GM21423 (cell line): Measurements from ENCODE around the gene SLC25A2.
"Not testable (repeated sequence)": the region's sequence is repeated elsewhere in the genome, so short reads cannot be mapped to it uniquely, and the experiment has no call there.

Experiments
- ATAC-seq: cut with Tn5 transposase; IDR thresholded peaks from one replicate; pipeline ENCODE4 v1.9.1; 2021; ENCODE audit warnings: mild to moderate bottlenecking, moderate library complexity; ENCODE audit not compliant: unreplicated experiment

The SLC25A2 gene

DNA sequence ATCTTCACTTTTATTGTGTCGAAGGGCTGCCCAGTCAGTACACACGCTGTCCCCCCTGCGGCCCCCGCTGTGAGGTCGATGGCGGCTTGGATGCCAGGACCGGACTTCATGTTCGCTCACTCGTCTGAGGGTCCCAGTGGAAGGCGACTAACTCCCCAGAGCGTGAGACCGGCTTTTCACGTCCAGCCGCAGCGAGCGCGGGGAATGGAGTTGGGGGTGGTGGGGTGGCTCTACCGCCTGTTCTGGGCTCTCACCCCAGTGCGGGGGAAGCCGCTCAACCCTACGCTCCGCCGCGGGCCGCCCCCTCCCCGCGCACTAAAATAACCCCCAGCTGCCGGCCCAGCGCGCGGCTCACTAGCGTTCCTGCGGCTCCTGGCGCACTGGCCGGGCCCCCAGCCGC lies at the start of gene SLC25A2:
SLC25A2 (minus strand) TSS at position 294 of the 400 bp plus-strand sequence; CDS start at position 110, 184 bp downstream.
- ATAC-seq = no peak

DNA sequence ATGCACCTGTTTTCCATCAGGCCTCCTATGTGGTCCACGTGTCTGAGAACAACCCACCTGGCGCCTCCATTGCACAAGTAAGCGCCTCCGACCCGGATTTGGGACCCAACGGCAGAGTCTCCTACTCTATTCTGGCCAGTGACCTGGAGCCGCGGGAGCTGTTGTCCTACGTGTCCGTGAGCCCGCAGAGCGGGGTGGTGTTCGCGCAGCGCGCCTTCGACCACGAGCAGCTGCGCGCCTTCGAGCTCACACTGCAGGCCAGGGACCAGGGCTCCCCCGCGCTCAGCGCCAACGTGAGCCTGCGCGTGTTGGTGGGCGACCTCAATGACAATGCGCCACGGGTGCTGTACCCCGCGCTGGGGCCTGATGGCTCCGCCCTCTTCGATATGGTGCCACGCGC lies 47.7 kb upstream of the SLC25A2 start:
- ATAC-seq = no peak

DNA sequence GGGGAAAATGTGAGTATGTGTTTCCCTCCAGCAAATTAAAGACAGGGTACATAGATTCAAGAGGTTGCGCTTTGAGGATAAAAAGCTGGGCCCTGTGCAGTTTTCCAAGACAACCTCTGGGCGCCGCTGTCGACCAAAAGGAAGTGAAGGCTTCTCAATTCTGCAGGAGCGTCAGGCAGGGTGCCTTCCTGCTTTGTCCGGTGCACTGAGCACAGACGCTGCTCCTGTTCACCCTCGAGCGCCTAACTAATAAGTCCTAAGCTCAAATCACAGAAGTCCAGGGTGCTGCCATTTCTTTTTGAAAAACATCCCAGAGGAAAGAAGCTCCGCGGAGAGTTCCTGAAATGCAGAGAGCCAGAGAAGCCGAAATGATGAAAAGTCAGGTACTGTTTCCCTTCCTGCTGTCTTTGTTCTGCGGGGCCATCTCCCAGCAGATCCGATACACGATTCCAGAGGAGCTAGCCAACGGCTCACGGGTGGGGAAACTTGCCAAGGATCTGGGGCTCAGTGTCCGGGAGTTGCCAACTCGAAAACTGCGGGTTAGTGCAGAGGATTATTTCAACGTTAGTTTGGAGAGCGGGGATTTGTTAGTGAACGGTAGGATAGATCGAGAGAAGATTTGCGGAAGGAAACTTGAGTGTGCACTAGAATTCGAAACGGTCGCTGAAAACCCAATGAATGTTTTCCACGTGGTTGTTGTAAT lies 46.2 kb upstream of the SLC25A2 start, which contains the start of gene PCDHGB1:
PCDHGB1 (plus strand) TSS at position 183 of the 703 bp plus-strand sequence; CDS start at position 345, 162 bp downstream.
- peak; percentile 53 for ATAC-seq

DNA sequence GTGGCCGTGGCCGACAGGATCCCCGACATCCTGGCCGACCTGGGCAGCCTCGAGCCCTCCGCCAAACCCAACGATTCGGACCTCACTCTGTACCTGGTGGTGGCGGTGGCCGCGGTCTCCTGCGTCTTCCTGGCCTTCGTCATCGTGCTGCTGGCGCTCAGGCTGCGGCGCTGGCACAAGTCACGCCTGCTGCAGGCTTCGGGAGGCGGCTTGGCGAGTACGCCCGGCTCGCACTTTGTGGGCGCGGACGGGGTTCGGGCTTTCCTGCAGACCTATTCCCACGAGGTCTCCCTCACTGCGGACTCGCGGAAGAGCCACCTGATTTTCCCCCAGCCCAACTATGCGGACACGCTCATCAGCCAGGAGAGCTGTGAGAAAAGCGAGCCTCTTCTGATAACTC lies 42.2 kb upstream of the SLC25A2 start:
- not testable (repeated sequence) for ATAC-seq

DNA sequence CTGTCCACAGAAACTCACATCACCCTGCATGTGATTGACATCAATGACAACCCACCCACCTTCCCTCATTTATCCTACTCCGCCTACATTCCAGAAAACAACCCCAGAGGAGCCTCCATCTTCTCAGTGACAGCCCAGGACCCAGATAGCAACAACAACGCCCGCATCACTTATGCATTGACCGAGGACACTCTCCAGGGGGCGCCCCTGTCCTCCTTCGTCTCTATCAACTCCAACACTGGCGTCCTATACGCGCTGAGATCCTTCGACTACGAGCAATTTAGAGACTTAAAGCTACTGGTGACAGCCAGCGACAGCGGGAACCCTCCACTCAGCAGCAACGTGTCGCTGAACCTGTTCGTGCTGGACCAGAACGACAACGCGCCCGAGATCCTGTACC lies 41.5 kb upstream of the SLC25A2 start:
- ATAC-seq = no peak

DNA sequence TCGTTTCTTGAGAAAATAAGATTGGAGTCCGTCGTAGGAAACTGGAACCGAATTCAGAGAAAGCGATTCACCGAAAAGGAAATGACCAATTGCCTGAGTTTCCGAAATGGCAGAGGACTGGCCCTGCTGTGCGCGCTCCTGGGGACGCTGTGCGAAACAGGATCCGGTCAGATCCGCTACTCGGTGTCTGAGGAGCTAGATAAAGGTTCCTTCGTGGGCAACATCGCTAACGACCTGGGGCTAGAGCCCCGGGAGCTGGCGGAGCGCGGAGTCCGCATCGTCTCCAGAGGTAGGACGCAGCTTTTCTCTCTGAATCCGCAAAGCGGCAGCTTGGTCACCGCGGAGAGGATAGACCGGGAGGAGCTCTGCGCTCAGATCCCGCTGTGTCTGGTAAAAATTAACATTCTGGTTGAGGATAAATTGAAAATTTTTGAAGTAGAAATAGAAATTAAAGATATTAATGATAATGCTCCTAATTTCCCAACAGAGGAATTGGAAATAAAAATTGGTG lies 40.2 kb upstream of the SLC25A2 start:
- no peak for ATAC-seq

DNA sequence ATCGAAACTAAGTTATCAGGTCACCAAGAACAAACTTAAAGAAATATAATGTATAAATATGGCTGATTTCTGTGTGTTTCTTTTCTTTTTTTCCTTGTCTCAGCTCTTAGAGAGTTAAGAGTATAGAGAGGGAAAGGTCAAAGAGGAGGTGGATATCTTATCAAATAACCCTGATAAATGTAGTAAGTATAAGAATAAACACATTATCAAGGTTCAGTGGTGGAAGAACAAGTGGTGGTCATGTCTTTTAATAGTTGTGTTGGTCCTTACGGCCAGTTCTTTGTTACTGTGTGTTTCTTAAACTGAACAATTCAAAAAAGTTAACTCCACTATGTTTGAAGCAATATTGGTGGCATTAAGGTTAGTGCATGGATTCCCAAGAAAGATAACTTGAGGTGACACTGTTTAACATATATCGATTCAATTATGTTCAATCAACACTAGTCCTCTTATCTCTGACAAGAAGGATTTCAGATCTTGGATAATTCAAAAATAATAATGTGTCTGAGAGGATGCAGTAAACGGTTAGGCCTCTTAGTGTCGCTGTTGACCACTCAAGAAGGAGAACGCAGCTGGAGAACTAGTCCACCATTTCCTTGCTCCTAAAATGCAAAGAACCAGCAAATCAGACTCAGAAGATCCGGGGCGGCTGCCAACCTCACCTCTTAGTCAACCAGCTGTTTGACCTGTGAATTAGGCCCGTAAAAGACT lies 39.5 kb upstream of the SLC25A2 start, which contains the start of gene PCDHGA3:
PCDHGA3 (plus strand) TSS at position 588 of the 711 bp plus-strand sequence. CDS start 205 bp downstream, outside the sequence.
- no peak for ATAC-seq

DNA sequence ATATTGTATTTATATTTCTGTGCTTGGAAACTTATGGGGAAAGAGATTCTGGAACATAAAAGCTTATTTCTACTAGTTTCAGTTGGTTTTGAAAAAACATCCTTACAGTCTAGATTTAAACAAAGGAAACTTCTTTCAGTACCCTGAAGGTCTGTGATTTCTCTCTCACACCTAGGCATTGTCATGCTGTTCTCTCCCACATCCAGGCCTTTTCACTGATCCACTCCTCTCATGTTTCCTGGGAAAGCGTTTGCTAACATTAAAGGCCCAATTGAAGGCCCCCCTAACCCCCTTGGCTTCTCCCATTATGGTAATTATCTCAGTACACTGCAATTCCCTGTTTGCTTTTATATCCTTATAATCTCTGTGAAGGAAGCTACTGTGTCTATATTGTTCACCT lies 38.9 kb upstream of the SLC25A2 start:
- ATAC-seq = no peak

DNA sequence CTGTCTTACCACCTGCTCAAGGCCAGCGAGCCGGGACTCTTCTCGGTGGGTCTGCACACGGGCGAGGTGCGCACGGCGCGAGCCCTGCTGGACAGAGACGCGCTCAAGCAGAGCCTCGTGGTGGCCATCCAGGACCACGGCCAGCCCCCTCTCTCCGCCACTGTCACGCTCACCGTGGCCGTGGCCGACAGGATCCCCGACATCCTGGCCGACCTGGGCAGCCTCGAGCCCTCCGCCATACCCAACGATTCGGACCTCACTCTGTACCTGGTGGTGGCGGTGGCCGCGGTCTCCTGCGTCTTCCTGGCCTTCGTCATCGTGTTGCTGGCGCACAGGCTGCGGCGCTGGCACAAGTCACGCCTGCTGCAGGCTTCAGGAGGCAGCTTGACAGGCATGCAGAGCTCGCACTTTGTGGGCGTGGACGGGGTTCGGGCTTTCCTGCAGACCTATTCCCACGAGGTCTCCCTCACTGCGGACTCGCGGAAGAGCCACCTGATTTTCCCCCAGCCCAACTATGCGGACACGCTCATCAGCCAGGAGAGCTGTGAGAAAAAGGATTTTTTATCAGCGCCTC lies 37.0 kb upstream of the SLC25A2 start:
- ATAC-seq = not testable (repeated sequence)

DNA sequence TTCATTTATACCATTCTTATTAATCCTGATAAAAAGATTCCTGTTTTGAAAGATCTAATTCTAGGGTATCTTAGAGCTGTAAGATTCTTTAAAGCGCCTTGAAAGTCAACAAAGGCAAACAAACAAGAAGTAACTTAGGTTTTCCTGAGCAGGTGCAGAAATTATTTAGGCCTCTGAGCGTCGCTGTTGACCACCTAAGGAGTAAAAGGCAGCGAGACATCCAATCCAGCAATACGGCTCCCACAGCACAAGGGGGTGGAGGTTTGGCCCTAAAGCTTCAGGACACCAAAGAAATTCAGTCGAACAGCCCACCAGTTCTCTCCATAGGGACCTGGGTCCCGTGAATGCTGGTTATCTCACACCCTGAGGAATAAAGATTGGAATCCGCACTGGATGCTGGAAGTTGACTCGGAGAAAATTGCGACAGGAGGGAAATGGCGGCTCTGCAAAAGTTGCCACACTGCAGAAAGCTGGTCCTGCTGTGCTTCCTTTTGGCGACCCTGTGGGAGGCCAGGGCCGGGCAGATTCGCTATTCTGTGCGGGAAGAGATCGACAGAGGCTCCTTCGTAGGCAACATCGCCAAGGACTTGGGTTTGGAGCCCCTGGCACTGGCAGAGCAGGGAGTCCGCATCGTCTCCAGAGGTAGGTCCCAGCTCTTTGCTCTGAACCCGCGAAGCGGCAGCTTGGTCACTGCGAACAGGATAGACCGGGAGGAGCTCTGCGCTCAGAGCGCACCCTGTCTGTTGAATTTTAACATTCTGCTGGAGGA lies 34.9 kb upstream of the SLC25A2 start, which contains the start of gene PCDHGA2:
PCDHGA2 (plus strand) TSS at position 223 of the 769 bp plus-strand sequence.
- no peak for ATAC-seq

DNA sequence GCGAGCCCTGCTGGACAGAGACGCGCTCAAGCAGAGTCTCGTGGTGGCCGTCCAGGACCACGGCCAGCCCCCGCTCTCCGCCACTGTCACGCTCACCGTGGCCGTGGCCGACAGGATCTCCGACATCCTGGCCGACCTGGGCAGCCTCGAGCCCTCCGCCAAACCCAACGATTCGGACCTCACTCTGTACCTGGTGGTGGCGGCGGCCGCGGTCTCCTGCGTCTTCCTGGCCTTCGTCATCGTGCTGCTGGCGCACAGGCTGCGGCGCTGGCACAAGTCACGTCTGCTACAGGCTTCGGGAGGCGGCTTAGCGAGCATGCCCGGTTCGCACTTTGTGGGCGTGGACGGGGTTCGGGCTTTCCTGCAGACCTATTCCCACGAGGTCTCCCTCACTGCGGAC lies 28.7 kb upstream of the SLC25A2 start:
- ATAC-seq = not testable (repeated sequence)

DNA sequence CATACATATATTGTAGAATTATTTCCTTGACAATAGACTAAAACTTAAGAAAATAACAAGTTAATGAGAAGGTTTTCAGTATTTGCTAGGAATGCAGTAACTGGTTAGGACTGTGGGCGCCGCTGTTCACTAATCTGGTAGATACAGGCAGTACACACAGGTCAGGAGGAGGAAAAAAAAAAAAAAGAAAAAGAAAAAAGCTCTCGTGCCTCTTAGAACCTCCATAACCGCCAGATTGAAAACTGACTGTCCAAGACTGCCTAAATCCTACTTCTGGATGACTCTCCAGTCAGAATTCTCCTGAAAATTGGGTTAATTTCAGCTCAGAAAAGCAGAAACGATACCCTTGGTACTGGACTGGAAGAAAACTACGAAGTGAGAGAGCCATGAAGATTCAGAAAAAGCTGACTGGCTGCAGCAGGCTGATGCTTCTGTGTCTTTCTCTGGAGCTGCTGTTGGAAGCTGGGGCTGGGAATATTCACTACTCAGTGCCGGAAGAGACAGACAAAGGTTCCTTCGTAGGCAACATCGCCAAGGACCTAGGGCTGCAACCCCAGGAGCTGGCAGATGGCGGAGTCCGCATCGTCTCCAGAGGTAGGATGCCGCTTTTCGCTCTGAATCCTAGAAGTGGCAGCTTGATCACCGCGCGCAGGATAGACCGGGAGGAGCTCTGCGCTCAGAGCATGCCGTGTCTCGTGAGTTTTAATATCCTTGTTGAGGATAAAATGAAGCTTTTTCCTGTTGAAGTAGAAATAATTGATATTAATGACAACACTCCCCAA lies 26.6 kb upstream of the SLC25A2 start, which contains the start of gene PCDHGA1:
PCDHGA1 (plus strand) TSS at position 216 of the 782 bp plus-strand sequence.
- ATAC-seq = no peak

DNA sequence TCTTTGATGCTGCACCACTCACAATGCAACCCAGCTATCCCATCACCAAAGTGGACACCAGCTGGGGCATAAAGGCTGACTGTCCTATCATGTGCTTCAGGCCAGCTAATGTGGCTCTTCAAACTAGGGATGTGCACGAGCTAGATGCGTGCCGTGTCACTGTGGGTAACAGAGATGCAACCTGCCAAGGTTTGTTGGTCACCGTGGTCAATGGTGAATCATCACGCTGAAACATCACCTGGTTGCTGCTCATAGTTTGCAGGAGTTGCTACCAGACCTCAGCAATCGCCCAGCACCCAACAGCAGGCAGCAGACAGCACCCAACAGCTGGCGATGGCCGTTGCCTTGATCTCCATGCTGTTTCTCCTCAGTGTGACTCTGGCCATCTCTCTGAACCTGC lies 24.4 kb upstream of the SLC25A2 start:
- no peak for ATAC-seq

DNA sequence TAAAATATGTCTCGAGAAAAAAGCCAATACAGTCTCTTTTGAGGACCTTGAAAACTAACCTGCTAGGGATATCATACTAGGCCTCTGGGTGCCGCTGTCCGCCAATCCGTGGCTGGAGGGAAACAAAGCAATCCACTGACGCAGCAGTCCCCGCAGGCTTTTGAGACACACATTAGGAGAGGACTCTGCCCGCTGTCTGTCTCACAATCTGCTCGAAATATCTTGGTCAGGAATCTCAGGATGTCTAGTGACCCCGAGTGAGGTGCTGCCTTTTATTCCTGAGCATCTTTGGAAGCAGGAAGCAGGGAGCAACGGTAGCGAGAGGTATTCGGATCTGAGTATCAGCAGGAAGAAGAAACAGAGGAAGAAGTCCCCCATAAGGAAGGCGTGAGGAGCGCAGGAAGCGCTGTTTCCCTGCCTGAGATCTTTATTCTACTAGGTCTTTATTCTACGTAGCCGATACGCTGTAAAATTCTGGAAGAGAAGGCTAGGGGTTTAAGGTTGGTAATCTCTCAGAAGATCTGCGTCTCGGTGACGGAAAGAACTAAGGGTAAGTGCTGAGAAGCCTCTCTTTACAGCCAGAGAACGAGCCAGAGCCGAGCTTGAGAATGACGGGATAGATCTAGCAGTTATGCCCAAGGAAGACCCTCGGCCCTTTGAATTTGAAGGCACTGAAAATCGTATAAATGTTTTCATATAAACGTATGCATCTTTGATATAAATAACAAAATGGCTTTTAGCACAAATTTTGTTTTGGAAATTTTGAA lies 22.4 kb upstream of the SLC25A2 start:
- peak; percentile 80 for ATAC-seq

DNA sequence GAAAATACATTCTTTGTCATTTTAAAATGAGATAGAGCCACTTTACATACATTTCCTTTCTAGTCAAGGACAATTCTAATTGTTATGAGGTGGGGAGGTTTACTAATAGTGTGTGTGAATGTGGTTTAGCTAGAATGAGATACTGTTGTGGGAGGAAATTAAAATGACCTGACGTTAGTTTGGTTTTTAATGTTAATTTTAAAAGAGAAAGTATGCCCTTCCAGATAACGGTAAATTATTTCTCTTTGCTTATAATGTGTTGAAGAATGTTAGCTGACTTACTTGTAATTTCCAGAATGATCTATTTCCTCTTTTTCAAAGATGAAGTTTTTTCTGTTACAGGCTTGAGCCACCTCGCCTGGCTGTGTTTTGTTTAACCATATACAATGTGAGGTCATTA lies 18.4 kb upstream of the SLC25A2 start:
- no peak for ATAC-seq

DNA sequence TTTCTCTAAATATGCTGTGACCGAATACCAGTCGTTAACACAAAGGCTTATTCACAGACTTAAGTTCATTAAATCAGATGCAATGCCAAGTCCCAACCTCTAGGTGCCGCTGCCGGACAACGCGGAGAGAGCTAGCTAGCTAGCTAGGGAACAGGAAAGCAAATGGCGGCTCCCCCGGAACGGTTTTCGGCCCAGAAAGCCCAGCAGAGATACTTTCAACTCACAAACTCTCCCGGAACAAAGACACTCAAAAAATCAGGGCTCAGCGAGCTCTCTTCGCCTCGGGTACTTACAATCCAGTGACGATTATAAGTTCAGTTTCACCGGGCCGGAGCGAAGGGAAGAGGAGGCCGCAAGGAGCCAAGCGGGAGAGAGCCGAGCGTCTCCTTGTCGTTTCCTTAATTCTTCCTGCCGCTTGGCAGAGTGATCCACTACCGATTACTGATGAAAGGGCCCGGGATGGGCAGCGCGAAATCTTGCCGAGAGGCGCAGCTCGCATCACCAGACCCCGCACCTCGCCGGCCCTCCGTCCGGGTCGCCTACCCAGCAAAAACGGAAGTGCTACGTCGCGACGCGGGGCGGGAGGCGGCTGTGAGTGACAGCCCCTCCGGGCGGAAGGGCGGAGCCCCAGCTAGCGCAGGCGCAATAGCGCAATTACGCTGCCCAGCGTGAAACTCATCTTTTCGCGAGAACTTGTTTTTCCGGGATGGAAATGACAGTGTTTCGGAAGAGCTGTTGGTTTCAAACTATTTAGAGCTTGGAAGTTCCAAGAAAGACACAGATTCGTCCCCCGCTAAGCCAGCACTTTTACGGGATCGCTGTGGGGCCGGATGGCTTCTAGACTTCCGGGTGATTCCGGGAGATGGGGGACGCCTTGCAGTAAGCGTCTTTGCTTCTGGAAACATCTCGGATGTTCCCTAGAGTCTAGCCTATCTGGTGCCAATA lies 16.6 kb upstream of the SLC25A2 start, which contains the start of gene TAF7:
TAF7 (minus strand) TSS at position 560 of the 945 bp plus-strand sequence. CDS start 740 bp downstream, outside the sequence.
- ATAC-seq = peak; percentile 95

DNA sequence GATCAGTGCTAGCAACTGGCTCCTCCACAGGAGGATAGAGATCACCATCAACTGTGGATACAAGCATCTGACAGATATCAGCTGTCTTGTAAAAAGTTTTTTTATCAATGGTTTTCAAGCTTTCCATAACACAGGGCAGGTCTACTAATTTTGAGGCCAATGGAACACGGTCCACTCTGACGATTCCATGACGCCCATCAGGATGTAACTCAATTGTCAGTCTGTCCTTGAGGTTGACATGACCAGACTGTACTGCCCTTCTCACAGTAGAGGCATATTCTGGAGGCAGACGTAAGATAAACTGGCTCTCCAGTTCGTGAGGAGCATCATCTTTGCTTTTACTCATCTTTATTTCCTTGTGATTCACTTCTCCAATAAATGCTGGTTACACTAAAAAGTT lies 15.8 kb upstream of the SLC25A2 start:
- no peak for ATAC-seq

DNA sequence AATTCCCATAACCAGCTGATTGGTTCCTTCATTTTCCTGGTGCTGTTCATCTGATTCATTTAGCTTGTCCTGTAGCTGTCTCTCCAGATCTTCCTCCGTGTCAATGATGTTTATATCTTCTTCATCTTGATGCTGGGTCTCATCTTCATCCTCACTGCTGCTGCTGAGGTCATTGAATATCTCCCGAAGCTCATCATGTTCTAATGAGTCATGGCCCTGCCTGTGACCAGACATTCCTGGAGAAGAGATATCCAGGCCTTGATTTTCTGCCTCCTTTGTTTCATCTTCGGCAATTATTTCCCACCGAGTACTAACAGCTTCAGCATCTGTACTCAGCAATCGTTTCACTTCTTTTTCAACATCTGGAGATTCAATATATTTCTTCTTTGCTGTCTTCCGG lies 15.4 kb upstream of the SLC25A2 start:
- no peak for ATAC-seq
